Panc1 (cell line): ENCODE measurements around the gene ABCG2. TPM values are rescaled to one million over a fixed set of nuclear protein-coding genes. Genes with fewer than 3 reads are reported as not detected.
A peak's percentile ranks its signal among the peaks of the same experiment; 100 is the strongest.
"Not testable (repeated sequence)": the region's sequence is repeated elsewhere in the genome, so short reads cannot be mapped to it uniquely, and the experiment has no call there.

Experiments
- ATAC-seq: fragments of 200-7000 bp; cut with Tn5 transposase; 2 replicates; pipeline ENCODE4 v1.9.1; 2020; ENCODE audit warnings: mild to moderate bottlenecking, moderate library complexity
- BruUV-seq: library from RNA; stranded (reverse); fragments of 400-500 nt; replicated peaks from 2 replicates; lab custom pipeline; 2021; lab: Mats Ljungman, UMichigan
- CTCF ChIA-PET: fragments of 300-600 bp; sonication (Branson Sonifier 250); formaldehyde crosslinking; loops from one replicate; lab custom pipeline; 2022; ENCODE audit warnings: antibody characterized with exemption; lab: Charles Lee
- POLR2A ChIA-PET: fragments of 300-600 bp; sonication (Branson Sonifier 250); formaldehyde crosslinking; loops from one replicate; lab custom pipeline; 2022; ENCODE audit warnings: antibody characterized with exemption; lab: Charles Lee
- DNase-seq: peaks from one replicate; pipeline ENCODE4 v3.0.0-alpha.2; 2010; ENCODE audit warnings: low read depth, low spot score
- H3K27ac ChIP-seq: 2 replicates; pipeline ENCODE4 v1.5.1; 2011; ENCODE audit warnings: mild to moderate bottlenecking, low read length, inconsistent platforms
- H3K27me3 ChIP-seq: fragments of 200-500 bp; sonication (Bioruptor generic); 2 replicates; pipeline ENCODE4 v1.6.0; 2014; ENCODE audit warnings: low read length, inconsistent platforms; ENCODE audit not compliant: control insufficient read depth, insufficient read depth
- H3K36me3 ChIP-seq: fragments of 200-500 bp; sonication (Bioruptor generic); 2 replicates; pipeline ENCODE4 v1.5.1; 2014; ENCODE audit warnings: inconsistent platforms, mild to moderate bottlenecking, low read length, moderate library complexity; ENCODE audit not compliant: control insufficient read depth, insufficient read depth
- H3K4me1 ChIP-seq: 2 replicates; pipeline ENCODE4 v1.5.1; 2011; ENCODE audit warnings: inconsistent platforms, mild to moderate bottlenecking, low read length, moderate library complexity; ENCODE audit not compliant: control insufficient read depth, insufficient read depth
- H3K4me3 ChIP-seq, 2 experiments: 2 replicates each; pipeline ENCODE4 v1.5.1; 2011 to 2012; ENCODE audit warnings: low read depth in 2 of 2, low read length in 2 of 2, mild to moderate bottlenecking in 2 of 2, inconsistent platforms in 1 of 2, moderate library complexity in 1 of 2
- H3K9me3 ChIP-seq: fragments of 200-500 bp; sonication (Bioruptor generic); 2 replicates; pipeline ENCODE4 v1.5.1; 2014; ENCODE audit warnings: low read depth, mild to moderate bottlenecking, inconsistent platforms, low read length, moderate library complexity; ENCODE audit not compliant: control insufficient read depth, insufficient read depth
- POLR2AphosphoS5 ChIP-seq: IDR thresholded peaks from 2 replicates; pipeline ENCODE4 v1.6.1; 2012; ENCODE audit warnings: mild to moderate bottlenecking, low read depth, low read length, moderate library complexity
- SIN3A ChIP-seq: IDR thresholded peaks from 2 replicates; pipeline ENCODE4 v1.6.1; 2012; ENCODE audit warnings: low read depth, mild to moderate bottlenecking, low read length, moderate library complexity, borderline replicate concordance; ENCODE audit not compliant: insufficient read depth
- TCF7L2 ChIP-seq: IDR thresholded peaks from 2 replicates; pipeline ENCODE4 v1.6.1; 2011; ENCODE audit warnings: mild to moderate bottlenecking, low read depth, low read length, inconsistent platforms
- in situ Hi-C: cut with HindIII; loops from 2 replicates; pipeline ENCODE4 v1.10.0; 2016; ENCODE audit warnings: low sequenced_read_pairs, low pct_unique_long_range_greater_than_20kb
- intact Hi-C: fragments of 100-400 bp; cut with micrococcal nuclease; formaldehyde crosslinking; loops from one replicate; pipeline ENCODE4 v1.10.0; 2022; ENCODE audit not compliant: unreplicated experiment
- total RNA-seq: library from RNA; stranded (reverse); gene quantifications from one replicate; pipeline ENCODE4 v1.2.1, GENCODE V29; 2021; ENCODE audit not compliant: unreplicated experiment
- TF ChIP-seq, protein P1 (sequence below), 2 experiments: IDR thresholded peaks; 2 replicates each; pipeline ENCODE4 v1.6.1; 2011 to 2012; ENCODE audit warnings: low read depth in 2 of 2, control low read depth in 1 of 2, low read length in 1 of 2, mild to moderate bottlenecking in 1 of 2, moderate library complexity in 1 of 2; ENCODE audit not compliant: insufficient read depth in 1 of 2
- TF ChIP-seq, protein P2 (sequence below): fragments of 450-650 bp; IDR thresholded peaks from 2 replicates; pipeline ENCODE4 v1.5.1; 2017; ENCODE audit warnings: mild to moderate bottlenecking

The ABCG2 gene
- total RNA-seq, 1 experiment from 2014 or later = 63.3 TPM

DNA sequence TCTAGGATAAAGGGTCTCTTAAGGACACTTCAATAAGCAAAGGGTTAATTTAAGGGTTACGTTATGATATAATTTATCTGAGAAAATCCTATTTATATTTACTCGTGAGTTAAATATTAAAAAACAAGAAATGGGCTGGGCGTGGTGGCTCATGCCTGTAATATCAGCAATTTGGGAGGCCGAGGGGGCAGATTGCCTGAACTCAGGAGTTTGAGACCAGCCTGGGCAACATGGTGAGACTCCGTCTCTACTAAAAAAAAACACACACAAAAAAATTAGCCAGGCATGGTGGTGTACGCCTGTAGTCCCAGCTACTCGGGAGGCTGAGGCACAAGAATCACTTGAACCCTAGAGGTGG lies 50.4 kb downstream of the ABCG2 start:
- intact Hi-C loops, H3K27me3 ChIP-seq, BruUV-seq: not testable (repeated sequence)

DNA sequence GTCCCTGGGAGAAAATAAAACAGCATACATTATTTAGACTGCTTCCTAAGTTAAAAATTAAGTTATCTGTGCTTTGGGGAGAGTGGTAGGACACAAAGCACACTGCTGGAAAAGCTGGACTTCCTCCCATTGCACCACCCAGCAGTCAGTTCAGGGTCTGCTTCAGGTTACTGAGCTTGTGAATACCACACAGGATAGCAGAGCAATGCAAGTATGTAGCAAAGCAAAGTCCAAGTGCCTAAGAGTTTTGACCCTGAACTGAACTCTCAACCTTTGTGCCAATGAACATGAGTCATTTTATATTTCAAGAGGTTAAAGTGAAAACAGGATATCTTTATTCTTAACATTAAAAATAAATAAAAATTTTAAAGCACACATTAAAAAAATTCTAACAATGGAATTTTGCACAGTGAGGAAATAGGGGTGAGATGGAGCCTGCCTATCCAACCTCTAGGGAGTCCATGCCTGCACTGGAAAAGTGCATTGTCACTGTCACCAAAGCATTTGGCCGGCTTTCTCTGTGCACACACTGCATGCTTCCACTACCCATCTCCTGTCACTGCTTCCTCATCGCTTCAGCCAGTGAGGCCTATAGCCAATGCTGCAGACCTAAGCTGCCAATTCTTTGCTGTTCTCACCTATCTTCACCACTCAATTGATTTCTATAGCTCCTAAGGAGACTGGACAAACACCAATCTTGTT lies 50.9 kb downstream of the ABCG2 start:
- POLR2A ChIA-PET = no interaction called here
- H3K27ac ChIP-seq = peak overlapping the region; percentile 57; the same call in 1 of the 2 replicates
- CTCF ChIA-PET = interaction anchor here (0.5 kb wide), 1 partner anchor 74 kb away, joined by 4 read pairs; no protein-coding TSS in a partner anchor
- H3K9me3 ChIP-seq = no peaks in the 10 kb centered on the region
- DNase-seq (peak; percentile 22), ATAC-seq (peak; percentile 79; the same call in 1 of the 2 replicates)
- intact Hi-C loops (no loop called here), in situ Hi-C loops (no loop called here)
- no peaks in the 10 kb centered on the region for H3K36me3 ChIP-seq
- no TSS peak for BruUV-seq
- H3K27me3 ChIP-seq = no peaks in the 10 kb centered on the region
- H3K4me3 ChIP-seq = no peak overlapping the region
- no peak for TF ChIP-seq SIN3A
- no peak for TF ChIP-seq TCF7L2
- peaks cover 37% of the 10 kb centered on the region for H3K4me1 ChIP-seq

More for the DNA sequence above, 50.4 kb downstream of the ABCG2 start:
- POLR2A ChIA-PET, in situ Hi-C loops, H3K9me3 ChIP-seq, H3K4me3 ChIP-seq, CTCF ChIA-PET, DNase-seq, H3K36me3 ChIP-seq, ATAC-seq: not testable (repeated sequence)
- Histone ChIP-seq H3K4me1 (peaks cover 37% of the 10 kb centered on the region), H3K27ac (peak overlapping the region; percentile 57; the same call in 1 of the 2 replicates)

GRCh38 chr4:88106205-88106604 lies 52.2 kb downstream of the ABCG2 start:
- TF ChIP-seq TCF7L2 (no peak), POLR2AphosphoS5 (no peak), SIN3A (no peak)
- TF ChIP-seq, protein P1, sequence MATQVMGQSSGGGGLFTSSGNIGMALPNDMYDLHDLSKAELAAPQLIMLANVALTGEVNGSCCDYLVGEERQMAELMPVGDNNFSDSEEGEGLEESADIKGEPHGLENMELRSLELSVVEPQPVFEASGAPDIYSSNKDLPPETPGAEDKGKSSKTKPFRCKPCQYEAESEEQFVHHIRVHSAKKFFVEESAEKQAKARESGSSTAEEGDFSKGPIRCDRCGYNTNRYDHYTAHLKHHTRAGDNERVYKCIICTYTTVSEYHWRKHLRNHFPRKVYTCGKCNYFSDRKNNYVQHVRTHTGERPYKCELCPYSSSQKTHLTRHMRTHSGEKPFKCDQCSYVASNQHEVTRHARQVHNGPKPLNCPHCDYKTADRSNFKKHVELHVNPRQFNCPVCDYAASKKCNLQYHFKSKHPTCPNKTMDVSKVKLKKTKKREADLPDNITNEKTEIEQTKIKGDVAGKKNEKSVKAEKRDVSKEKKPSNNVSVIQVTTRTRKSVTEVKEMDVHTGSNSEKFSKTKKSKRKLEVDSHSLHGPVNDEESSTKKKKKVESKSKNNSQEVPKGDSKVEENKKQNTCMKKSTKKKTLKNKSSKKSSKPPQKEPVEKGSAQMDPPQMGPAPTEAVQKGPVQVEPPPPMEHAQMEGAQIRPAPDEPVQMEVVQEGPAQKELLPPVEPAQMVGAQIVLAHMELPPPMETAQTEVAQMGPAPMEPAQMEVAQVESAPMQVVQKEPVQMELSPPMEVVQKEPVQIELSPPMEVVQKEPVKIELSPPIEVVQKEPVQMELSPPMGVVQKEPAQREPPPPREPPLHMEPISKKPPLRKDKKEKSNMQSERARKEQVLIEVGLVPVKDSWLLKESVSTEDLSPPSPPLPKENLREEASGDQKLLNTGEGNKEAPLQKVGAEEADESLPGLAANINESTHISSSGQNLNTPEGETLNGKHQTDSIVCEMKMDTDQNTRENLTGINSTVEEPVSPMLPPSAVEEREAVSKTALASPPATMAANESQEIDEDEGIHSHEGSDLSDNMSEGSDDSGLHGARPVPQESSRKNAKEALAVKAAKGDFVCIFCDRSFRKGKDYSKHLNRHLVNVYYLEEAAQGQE (IDR thresholded peaks at IDR 0.05; ENCODE audit: insufficient read depth in 1 of 2, low read depth in 2 of 2, low read length in 1 of 2) = no peak
- TF ChIP-seq, protein P2, sequence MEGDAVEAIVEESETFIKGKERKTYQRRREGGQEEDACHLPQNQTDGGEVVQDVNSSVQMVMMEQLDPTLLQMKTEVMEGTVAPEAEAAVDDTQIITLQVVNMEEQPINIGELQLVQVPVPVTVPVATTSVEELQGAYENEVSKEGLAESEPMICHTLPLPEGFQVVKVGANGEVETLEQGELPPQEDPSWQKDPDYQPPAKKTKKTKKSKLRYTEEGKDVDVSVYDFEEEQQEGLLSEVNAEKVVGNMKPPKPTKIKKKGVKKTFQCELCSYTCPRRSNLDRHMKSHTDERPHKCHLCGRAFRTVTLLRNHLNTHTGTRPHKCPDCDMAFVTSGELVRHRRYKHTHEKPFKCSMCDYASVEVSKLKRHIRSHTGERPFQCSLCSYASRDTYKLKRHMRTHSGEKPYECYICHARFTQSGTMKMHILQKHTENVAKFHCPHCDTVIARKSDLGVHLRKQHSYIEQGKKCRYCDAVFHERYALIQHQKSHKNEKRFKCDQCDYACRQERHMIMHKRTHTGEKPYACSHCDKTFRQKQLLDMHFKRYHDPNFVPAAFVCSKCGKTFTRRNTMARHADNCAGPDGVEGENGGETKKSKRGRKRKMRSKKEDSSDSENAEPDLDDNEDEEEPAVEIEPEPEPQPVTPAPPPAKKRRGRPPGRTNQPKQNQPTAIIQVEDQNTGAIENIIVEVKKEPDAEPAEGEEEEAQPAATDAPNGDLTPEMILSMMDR = no peak
- Histone ChIP-seq H3K36me3 (no peaks in the 10 kb centered on the region), H3K27me3 (no peaks in the 10 kb centered on the region), H3K27ac (no peak overlapping the region; the same call in 1 of the 2 replicates), H3K4me1 (peaks cover 37% of the 10 kb centered on the region), H3K9me3 (no peaks in the 10 kb centered on the region), H3K4me3 (no peak overlapping the region)
- ChIA-PET CTCF (no interaction called here), POLR2A (no interaction called here)
- peak; percentile 61 for DNase-seq
- in situ Hi-C loops (no loop called here), intact Hi-C loops (no loop called here)
- ATAC-seq = no peak
- BruUV-seq = no TSS peak
